NOMO-1 (cell line): Measurements from ENCODE around the gene STXBP4.

Experiments used
- DNase-seq, 2 experiments: peaks; one replicate each; lab custom pipeline; 2025; ENCODE audit not compliant: unreplicated experiment in 2 of 2; lab: John Stamatoyannopoulos, UW

The STXBP4 gene, protein sequence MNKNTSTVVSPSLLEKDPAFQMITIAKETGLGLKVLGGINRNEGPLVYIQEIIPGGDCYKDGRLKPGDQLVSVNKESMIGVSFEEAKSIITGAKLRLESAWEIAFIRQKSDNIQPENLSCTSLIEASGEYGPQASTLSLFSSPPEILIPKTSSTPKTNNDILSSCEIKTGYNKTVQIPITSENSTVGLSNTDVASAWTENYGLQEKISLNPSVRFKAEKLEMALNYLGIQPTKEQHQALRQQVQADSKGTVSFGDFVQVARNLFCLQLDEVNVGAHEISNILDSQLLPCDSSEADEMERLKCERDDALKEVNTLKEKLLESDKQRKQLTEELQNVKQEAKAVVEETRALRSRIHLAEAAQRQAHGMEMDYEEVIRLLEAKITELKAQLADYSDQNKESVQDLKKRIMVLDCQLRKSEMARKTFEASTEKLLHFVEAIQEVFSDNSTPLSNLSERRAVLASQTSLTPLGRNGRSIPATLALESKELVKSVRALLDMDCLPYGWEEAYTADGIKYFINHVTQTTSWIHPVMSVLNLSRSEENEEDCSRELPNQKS

DNA sequence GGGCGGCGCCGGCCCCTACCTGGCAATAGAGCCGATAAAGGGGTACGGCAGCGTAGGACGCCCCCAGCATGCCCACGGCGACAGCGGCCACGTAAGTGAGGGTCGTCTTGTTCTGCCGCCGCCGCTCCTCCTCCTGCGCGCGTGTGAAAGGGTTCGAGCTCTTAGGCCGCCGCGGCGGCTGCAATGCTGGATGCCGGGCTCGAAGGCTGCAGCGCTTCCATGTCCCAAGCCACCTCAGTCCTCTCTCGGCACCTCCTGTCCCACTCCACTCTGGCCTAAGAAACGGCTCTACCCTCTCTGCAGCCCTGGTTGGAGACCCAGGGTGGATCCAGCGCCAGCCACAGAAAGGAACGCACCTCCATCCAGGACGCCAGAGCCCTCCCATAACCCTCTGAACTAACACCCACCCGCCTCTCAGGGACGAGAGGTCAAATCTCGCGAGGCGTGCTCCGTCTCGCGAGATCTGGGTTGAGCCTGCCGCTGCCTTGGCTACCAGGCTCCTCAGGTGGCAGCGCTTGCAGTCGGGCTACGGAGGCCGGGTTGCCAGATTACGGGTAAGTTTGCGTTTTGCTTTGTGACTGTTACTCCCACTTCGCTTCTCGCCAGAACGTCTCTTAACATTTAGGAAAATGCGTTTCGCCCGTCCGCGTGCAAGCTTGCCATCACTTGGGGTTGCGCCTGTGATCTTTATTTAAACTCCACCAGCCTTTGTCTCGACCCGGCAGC, at the start of gene STXBP4, which contains the start of gene COX11:
Gene STXBP4, plus strand, starts transcription at position 504 of the 726 bp plus-strand sequence. CDS start 17,455 bp downstream, outside the sequence.
Gene COX11, minus strand, starts transcription at position 393 of the 726 bp plus-strand sequence. Its CDS starts 8 bp downstream, at position 385.
- DNase-seq = peak; percentile 90 to 93

DNA sequence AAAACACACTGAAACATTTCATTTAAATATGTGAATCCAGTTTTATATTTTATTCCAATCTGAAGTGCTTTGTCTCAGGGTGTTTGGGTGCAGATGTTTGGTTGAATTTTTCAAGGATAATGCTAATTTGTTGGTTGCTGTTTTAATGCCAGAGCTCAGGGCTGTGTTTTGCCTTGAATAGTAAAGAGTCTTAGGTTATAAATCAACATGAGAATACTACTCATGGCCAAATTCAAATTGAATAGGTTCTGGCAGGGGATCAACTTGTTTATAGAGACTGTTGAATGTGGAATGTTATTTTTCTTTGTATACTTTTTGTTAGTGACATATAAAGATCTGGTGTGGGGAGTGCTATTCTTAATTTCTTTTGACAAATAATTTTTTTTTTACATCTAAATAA, 49.1 kb upstream of the STXBP4 start:
- no peak for DNase-seq

DNA sequence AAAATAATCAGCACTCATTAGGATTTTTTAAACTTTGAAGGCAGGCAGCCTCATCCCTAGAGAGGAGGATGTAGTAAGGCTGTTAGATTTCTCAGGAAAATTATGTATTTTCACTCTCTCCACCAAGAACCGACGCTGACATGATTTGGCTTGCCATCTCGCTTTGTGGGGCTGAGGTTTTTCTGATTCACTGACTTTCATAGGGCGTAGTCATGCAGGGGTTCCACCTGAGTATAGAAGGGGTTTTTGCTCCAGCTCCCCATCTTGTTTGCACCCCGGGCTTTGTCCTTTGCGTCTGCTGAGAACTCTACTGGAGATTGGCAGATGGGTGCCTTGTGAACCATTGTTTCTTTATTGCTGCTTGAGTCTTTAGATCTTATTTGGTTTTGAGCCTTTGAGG, 47.7 kb upstream of the STXBP4 start:
- DNase-seq = no peak

DNA sequence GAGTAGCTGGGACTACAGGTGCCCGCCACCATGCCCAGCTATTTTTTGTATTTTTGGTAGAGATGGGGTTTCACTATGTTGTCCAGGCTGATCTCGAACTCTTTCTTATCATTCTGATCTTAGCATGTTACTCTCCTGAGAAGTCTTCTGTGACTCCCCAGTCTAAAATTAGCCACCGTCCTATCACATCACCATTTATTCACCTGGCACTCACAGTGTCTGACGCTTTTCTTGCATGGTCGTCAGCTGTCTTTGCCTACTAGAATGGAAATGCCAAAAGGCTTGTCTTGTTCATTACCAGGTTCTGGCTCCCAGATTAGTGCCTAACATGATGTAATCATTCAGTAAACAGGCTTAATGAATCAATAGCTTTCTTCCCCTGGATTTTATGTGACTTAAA, 44.2 kb upstream of the STXBP4 start:
- DNase-seq = no peak

DNA sequence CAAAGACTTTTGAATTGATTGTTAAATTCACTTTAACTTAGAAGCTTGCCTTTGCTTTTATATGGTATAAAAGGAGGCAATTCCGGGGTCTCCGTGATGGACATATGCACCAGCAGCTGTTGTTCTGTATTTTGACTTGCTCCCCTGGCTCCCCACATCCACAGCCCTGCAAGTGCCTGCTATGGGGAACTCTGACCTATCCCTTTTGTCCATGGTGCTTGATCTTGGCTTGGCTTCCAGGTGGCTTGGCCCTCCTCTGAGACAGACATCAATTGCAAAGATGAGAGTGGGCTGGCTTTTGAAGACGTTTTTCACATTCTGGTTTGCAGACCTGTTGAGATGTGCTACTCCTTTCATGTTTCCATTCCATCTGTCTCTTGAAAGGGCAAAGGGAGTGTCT, 41.0 kb upstream of the STXBP4 start:
- no peak for DNase-seq

DNA sequence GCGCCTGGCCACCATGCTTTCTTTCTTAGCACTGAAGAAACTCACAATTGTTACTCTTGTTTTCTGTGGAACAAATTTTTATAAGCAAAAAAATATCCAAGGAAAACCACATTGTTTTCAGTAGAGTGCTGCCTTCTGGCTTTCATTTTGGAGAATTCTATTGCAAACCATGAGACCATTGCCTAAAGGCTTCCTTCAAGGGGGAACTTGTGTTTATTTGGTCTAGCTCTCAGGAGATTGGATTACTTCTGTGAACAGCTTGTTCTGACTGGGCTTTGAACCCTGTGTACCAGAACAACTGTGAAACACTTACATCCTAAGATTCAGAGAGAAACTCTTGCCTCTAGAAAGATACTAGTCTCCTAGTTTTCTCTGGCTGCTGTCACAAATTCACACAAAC, 35.9 kb upstream of the STXBP4 start:
- no peak for DNase-seq

DNA sequence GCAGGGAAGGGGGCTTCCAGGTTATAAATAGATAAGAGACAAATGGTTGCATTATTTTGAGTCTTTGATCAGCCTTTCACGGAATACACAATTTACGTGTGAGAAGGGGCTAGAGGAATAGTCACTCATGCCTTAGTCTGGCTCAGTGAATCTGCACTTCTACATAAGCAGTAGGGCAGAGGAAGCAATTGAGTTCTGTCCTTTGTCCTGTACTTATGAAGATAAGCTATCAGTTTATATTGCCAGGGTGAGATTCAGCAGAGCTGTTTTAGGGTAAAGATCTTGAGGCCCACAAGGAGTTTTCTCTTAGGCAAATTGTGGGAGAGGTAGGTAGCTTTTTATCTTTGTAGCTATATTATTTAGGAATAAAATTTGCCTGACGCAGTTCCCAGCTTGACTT, 34.6 kb upstream of the STXBP4 start:
- no peak for DNase-seq

DNA sequence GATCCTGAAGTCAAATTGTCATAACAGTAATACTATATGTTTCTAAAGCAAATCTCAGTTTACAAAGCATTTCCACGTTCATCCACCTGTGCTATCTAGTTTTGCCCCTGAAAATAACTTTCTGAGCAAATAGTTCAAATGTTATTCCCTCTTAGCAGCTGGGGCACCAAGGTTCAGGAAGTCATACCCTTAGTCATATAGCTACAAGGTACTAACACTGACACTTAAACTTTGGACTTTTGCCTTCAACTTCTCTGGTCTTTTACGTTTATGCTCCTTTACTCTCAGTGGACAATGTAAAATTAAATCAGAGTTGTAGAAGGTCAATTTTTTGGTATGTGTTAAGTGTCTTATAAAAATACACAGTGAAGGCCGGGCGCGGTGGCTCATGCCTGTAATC, 33.1 kb upstream of the STXBP4 start:
- no peak for DNase-seq

DNA sequence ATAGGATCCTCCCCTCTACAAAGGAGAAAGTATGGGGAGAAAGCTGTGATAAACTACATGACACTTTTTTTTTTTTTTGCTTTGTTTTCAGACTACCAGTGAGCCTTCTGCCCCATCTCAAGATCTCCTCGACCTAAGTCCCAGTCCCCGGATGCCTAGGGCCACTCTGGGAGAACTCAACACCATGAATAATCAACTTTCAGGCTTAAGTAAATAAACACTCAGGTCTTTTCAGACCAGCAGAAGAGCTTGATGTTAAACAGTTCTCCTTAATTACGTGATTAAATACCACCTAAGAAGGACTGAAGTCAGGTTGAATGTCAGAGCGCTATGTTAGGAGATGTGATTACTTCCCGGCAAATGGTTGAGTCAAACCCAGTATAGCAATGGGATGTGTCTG, 31.5 kb upstream of the STXBP4 start:
- no peak for DNase-seq

DNA sequence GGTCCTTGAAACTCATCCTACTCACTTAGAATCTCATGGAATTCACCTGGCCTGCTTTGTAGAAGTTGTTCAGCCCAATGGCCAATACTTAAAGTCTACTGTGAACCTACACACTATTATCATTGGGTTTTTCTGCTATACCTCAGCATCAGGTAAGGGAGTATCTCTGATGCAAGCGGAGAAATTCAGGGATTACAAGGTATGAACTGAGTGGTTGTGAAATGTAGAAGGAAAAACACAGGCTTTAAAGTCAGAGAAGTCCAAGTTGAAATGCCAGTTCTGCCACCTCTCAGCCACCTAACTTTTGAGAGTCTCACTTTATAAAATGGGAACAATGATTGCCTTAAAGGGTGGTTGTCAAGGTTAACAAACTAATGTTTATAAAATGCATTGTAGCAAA, 31.1 kb upstream of the STXBP4 start:
- DNase-seq = no peak

DNA sequence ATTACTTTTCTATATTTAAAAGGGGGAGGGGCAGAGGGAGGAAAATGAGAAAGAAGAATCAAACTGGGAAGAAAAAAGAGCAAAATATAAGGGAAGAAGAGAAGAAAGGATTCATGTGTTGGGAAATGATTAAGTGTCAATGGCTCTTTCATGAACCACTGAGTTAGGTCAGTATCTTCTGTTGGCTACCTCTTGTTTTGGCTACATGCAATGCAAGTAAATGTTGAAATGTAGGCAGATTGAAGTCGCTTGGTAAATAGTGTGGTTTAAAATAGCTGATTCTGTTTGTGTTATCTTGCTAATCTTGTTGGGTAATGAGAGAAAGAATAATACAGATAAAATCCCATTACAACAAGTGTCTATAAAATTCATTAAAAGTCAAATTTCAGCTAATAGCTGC, 27.3 kb upstream of the STXBP4 start:
- no peak for DNase-seq

DNA sequence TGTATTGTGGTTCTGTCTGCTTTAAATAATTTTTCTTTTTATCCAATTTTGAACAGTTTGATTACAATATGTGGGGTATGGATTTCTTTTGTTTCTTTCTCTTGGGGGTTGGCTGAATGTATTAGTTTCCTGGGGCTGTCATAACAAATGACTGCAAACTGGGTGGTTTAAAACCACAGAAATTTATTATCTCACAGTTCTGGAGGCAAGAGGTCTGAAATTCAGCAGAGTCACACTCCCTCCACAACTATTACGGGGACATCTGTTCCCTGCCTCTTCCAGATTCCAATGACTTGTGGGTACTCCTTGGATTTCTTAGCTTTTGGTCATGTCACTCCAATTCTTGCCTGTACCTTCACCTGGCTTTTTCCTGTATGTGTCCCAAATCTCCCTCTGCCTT, 23.8 kb upstream of the STXBP4 start:
- DNase-seq = no peak

DNA sequence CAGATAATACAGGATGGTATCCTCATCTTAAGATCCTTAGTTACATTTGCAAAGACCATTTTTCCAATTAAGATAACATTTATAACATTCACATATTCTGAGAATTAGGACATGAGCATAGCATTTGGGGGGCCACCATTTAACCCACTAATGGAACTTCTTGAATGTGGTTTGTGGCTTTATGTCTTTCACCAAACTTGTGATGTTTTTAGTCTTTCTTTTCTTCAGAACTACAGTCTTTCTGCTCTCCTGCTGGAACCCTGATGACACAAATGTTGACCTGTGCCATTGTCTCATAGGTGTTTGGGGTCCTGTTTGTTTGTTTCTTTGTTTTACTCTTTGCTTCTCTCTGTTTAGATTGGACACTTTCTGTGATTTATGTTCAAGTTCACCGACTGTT, 23.3 kb upstream of the STXBP4 start:
- DNase-seq = no peak

DNA sequence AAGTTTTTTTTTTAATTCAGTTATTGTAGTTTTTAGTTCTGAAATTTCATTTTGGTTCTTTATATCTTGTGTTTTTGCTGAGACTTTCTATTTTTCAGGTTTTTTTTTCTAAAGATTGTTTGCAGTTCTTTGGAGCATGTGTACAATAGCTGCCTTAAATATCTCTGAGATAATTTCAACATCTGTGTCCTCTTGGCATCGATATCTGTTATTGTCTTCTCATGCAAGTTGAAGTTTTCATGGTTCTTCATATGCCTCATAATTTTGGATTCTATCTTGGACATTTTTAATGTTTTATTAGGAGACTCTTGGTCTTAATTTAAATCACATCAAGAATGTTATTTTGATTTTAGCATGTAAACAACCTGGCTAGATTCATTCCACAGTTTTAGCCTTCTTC, 22.9 kb upstream of the STXBP4 start:
- no peak for DNase-seq

DNA sequence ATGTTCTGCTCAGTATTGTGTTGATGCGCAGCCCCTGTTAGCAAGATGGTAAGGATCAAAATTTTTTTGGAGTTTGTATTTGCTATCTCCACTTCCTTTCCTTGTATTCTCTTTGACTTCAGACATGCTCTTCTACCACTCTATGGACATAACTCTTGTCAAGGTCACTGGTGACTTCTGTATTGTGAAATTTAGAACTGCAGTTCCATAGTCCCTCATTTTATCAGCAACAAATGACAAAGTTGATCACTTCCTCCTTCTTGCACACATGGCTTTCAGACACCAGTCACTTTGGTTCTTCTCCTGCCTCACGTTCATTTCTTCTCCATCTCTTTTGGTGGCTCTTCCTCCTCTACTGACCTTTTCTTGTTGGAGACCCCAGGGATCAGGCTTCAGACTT, 21.2 kb upstream of the STXBP4 start:
- peak in 1 of 2 experiments; percentile 46 for DNase-seq

DNA sequence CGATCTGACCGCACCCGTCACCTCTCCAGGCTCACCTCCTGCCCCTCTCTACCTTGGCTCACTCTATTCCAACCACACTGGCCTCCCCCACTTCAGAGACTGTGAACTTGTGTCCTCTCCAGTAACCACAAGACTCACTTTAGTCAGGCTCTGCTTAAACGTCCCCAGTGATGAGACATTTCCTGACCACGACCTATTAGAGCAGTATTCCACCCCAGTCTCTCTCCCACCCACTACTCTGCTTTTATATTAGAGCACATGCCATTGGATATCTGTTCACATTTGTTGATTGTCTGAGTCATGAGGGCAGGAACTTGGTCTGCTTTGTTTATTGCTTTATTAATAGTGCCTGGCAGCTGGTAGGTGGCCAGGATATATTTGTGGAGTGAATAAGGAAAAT, 20.2 kb upstream of the STXBP4 start:
- no peak for DNase-seq

DNA sequence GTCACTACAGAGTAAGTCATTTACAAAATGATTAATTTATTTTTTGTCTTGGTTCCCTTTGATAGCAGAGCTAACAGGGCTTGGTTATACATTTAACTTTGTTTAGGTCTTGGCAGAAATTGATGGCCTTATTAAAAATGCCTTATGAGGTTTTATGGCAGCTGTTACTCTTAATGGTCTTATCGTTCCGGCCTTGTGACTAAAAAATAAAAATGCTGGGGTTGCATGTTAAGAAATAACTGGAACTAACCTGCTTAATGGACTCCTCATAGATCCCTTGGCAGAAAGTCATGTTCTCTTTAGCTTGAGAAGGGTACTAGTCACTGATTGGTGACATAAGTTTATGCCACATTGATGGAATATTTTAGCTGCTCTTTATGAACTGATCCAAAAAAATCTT, 18.4 kb upstream of the STXBP4 start:
- DNase-seq = no peak

DNA sequence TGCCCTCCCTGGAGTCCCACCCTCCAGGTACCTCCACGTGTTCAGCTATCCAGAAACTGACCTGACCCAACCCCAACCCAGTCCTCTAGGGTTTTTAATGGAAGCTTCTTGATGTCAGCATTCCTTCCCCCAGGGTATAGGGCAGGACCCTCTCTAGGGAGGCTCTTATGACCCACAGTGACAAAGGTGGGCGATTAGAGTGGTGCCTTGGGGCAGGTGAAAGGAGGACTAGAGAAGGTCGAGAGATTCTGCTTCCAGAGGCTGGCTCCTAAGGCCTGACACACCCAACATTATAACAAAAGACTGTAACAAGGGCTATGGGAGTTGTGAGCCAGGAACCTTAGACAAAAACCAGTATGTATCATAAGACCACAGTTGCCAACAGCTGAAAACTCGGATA, 17.3 kb upstream of the STXBP4 start:
- DNase-seq = no peak

DNA sequence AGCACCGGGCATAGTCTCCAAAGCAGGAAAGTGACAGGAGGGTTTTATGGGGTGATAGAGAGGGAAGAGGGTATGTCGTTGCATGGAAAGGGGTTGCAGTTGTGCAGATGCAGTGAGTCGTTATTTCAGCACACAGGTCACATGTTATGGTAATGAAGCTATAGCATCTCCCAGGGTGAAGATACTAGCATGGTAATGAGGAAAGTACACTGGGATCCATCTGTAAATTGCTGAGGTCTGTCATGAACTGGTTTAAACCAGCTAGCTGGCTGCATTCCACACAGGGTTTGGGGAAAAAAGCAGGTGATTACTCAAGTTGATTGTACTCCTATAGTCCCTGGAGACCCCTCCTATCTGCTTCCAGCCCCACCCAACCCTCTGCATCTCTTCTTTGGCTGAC, 11.8 kb upstream of the STXBP4 start:
- no peak for DNase-seq

DNA sequence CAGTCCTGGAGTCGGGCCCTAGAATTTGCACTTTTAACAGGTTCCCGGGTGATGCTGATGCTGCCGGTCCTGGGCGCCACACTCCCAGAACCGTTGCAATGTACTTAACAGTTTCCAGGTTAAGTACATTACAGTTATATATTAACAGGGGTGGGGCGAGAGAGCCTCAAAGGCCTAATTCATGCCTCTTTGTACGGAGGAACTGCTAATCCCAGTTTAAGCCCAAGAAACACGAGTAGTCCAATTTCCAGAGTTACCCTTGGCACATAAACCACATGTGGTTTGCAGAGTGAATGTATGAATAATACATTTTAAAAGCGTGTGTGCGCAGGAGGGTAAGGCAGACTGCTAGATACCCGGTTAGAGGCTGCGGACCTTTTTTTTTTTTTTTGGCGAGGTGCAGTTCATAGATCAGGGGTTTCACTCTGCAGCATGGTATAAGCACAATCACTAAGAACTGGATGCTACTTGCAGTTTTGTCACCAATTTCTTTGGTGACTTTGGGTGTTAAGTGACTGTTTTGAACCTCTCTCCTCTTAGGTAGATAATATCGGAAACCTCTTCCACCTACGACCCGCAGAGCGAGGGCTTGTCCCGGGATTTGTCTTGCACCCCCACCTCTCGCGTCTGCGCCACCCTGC, 824 bp upstream of the STXBP4 start:
- peak in 1 of 2 experiments; percentile 34 for DNase-seq

DNA sequence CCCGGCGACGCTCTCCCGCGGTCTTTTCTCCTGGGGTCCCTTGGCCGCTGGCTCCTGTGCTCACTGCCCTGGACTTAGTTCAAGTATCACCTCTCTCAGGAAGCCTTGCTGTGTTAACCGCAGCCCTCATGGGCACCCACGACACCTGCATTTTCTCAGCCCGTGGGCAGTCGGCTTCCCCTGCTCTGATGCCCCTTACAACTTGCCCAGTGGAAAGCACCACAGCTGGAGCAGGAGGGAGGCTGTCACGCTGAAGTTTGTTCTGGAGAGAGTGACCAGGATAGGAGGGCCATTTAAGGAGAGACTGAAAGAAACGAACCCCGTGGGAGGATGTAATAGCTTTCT, 395 bp downstream of the STXBP4 start:
- DNase-seq = peak in 1 of 2 experiments; percentile 36
